SK-N-SH (cell line): ENCODE data around the gene SAA4.

Source experiments
- ELF1 ChIP-seq: IDR thresholded peaks from 2 replicates; pipeline ENCODE4 v1.4.0; 2012
- MAX ChIP-seq: IDR thresholded peaks from 2 replicates; pipeline ENCODE4 v1.4.0; 2012; ENCODE audit warnings: low read depth
- RAD21 ChIP-seq: IDR thresholded peaks from 2 replicates; pipeline ENCODE4 v1.6.1; 2012; ENCODE audit warnings: mild to moderate bottlenecking, low read length
- USF2 ChIP-seq: fragments of 150-350 bp; IDR thresholded peaks from 2 replicates; pipeline ENCODE4 v1.6.1; 2017; ENCODE audit warnings: antibody characterized with exemption, low read length, low read depth, borderline replicate concordance
- TF ChIP-seq, protein P1 (sequence below): fragments of 200-600 bp; sonication (generic); IDR thresholded peaks from 2 replicates; pipeline ENCODE4 v1.6.1; 2017; ENCODE audit warnings: antibody characterized with exemption, mild to moderate bottlenecking, moderate library complexity
- TF ChIP-seq, protein P2 (sequence below): IDR thresholded peaks from 2 replicates; pipeline ENCODE4 v1.6.1; 2012; ENCODE audit warnings: mild to moderate bottlenecking, low read depth, low read length, moderate library complexity

DNA sequence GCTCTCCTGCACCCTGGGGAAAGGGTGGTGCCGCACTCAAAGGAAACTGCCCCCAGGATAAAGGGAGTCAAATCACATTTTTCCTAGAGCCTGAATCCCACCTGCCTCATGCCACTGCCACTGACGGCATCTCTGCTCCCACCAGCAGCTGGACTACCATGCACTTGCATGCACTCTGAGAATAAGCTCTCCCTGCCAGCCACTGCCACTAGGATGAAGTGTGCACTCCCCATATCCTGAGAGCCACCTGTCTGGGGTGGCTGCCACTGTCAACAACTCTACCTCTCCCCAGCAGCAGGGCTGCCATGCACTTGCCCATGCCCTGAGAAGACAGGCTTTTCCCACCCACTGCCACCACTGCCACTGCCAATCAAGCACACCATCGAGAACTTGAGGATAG lies 32.4 kb downstream of the SAA4 start:
- no peak for TF ChIP-seq USF2
- TF ChIP-seq, protein P1, sequence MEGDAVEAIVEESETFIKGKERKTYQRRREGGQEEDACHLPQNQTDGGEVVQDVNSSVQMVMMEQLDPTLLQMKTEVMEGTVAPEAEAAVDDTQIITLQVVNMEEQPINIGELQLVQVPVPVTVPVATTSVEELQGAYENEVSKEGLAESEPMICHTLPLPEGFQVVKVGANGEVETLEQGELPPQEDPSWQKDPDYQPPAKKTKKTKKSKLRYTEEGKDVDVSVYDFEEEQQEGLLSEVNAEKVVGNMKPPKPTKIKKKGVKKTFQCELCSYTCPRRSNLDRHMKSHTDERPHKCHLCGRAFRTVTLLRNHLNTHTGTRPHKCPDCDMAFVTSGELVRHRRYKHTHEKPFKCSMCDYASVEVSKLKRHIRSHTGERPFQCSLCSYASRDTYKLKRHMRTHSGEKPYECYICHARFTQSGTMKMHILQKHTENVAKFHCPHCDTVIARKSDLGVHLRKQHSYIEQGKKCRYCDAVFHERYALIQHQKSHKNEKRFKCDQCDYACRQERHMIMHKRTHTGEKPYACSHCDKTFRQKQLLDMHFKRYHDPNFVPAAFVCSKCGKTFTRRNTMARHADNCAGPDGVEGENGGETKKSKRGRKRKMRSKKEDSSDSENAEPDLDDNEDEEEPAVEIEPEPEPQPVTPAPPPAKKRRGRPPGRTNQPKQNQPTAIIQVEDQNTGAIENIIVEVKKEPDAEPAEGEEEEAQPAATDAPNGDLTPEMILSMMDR: no peak
- no peak for TF ChIP-seq MAX
- TF ChIP-seq, protein P2, sequence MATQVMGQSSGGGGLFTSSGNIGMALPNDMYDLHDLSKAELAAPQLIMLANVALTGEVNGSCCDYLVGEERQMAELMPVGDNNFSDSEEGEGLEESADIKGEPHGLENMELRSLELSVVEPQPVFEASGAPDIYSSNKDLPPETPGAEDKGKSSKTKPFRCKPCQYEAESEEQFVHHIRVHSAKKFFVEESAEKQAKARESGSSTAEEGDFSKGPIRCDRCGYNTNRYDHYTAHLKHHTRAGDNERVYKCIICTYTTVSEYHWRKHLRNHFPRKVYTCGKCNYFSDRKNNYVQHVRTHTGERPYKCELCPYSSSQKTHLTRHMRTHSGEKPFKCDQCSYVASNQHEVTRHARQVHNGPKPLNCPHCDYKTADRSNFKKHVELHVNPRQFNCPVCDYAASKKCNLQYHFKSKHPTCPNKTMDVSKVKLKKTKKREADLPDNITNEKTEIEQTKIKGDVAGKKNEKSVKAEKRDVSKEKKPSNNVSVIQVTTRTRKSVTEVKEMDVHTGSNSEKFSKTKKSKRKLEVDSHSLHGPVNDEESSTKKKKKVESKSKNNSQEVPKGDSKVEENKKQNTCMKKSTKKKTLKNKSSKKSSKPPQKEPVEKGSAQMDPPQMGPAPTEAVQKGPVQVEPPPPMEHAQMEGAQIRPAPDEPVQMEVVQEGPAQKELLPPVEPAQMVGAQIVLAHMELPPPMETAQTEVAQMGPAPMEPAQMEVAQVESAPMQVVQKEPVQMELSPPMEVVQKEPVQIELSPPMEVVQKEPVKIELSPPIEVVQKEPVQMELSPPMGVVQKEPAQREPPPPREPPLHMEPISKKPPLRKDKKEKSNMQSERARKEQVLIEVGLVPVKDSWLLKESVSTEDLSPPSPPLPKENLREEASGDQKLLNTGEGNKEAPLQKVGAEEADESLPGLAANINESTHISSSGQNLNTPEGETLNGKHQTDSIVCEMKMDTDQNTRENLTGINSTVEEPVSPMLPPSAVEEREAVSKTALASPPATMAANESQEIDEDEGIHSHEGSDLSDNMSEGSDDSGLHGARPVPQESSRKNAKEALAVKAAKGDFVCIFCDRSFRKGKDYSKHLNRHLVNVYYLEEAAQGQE: no peak
- no peak for TF ChIP-seq ELF1
- TF ChIP-seq RAD21: no peak
